ENCODE measurements around the gene SCAMP2. TPM values are rescaled to one million over a fixed set of nuclear protein-coding genes. Genes with fewer than 3 reads are reported as not detected.
A peak's percentile ranks its signal among the peaks of the same experiment; 100 is the strongest.

The SCAMP2 gene
- total and polyA plus RNA-seq, 2 of the 13 experiments (the other 11 are each of a cell fraction or from before 2014, with no cell fraction given) = 34.8 to 121 TPM

GRCh38 chr15:74825866-74826265 lies 47.3 kb downstream of the SCAMP2 start:
- no peak overlapping the region for H3K4me2 ChIP-seq (ENCODE audit: low read depth, low read length)
- H3K27ac ChIP-seq (ENCODE audit: extremely low read length, insufficient read depth, low read length) = no peak overlapping the region
- intact Hi-C loops (cut with micrococcal nuclease; ENCODE audit: unreplicated experiment) (no loop called here), in situ Hi-C loops (cut with HindIII; ENCODE audit: extremely low pct_ligation_motif_present, low pct_unique_long_range_greater_than_20kb) (no loop called here)
- CTCF ChIA-PET (ENCODE audit: low intra/inter-chr PET ratio, low total read pairs) = no interaction called here
- no peak for TF ChIP-seq ARNT (IDR thresholded peaks at IDR 0.05)
- TF ChIP-seq GPBP1L1 (CRISPR knock-in tag; IDR thresholded peaks at IDR 0.05) = no peak
- no peak for TF ChIP-seq ZNF343 (CRISPR knock-in tag; IDR thresholded peaks at IDR 0.05)
- no peak for TF ChIP-seq ZNF841 (CRISPR knock-in tag; IDR thresholded peaks at IDR 0.05; ENCODE audit: borderline replicate concordance)
- TF ChIP-seq ZMYM2 (CRISPR knock-in tag; IDR thresholded peaks at IDR 0.05) = no peak
- no peak for TF ChIP-seq CBX1 (IDR thresholded peaks at IDR 0.05; ENCODE audit: low read depth)
- TF ChIP-seq GATA4 (IDR thresholded peaks at IDR 0.05; ENCODE audit: borderline replicate concordance, low read depth) = no peak
- TF ChIP-seq GZF1 (CRISPR knock-in tag; IDR thresholded peaks at IDR 0.05) = no peak
- TF ChIP-seq RNF219 (CRISPR knock-in tag; IDR thresholded peaks at IDR 0.05) = no peak
- no peak for TF ChIP-seq SNAI1 (CRISPR knock-in tag; IDR thresholded peaks at IDR 0.05; ENCODE audit: borderline replicate concordance)
- TF ChIP-seq ZNF570 (CRISPR knock-in tag; IDR thresholded peaks at IDR 0.05; ENCODE audit: borderline replicate concordance) = no peak
- TF ChIP-seq ZNF614 (CRISPR knock-in tag; IDR thresholded peaks at IDR 0.05; ENCODE audit: borderline replicate concordance) = no peak
- no peak for TF ChIP-seq ISX (CRISPR knock-in tag; conservative IDR thresholded peaks at IDR 0.05)
- H3K9ac ChIP-seq (ENCODE audit: insufficient read depth, low read depth, low read length) = no peak overlapping the region
- no peaks in the 10 kb centered on the region for H3K36me3 ChIP-seq (replicated peaks in 1 of 2; ENCODE audit: control insufficient read depth in 1 of 2, insufficient read depth in 2 of 2, low read length in 2 of 2)
- BruUV-seq (replicated peaks) = no TSS peak
- POLR2A ChIA-PET = no interaction called here
- no peak overlapping the region for H3K4me3 ChIP-seq (replicated peaks in 1 of 3; ENCODE audit: insufficient read depth in 1 of 3, low read depth in 2 of 3, low read length in 3 of 3)
- no peak overlapping the region for H2AFZ ChIP-seq (ENCODE audit: low read length)
- H3K9me3 ChIP-seq (ENCODE audit: low read length) = no peaks in the 10 kb centered on the region
- H3K27me3 ChIP-seq (ENCODE audit: control insufficient read depth in 1 of 2, insufficient read depth in 2 of 2, low read length in 2 of 2) = peaks cover 5 to 59% of the 10 kb centered on the region in 2 experiments; a peak in 4 of 5 replicates
- H3K4me1 ChIP-seq (ENCODE audit: insufficient read depth, low read length) = no peaks in the 10 kb centered on the region
- DNase-seq (ENCODE audit: low spot score) (no peak), FAIRE-seq (no peak), ATAC-seq (0 out of 3 replicates have a peak, but pooled peaks have one; percentile 13)
- H4K20me1 ChIP-seq (ENCODE audit: insufficient read depth, low read length) = no peaks in the 10 kb centered on the region; the same call in 1 of the 2 replicates
- H3K79me2 ChIP-seq (ENCODE audit: insufficient read depth, low read length) = no peaks in the 10 kb centered on the region
- 51% methylated on average over 6 of the region's 10 CpGs for WGBS (ENCODE audit: low lambda C conversion rate)

All from HepG2 (cell line).